GM19463 (cell line): Measurements from ENCODE around the gene ZNF816.
"Not testable (repeated sequence)": the region's sequence is repeated elsewhere in the genome, so short reads cannot be mapped to it uniquely, and the experiment has no call there.

ENCODE experiments used
- ATAC-seq: cut with Tn5 transposase; IDR thresholded peaks from one replicate; pipeline ENCODE4 v1.9.1; 2021; ENCODE audit warnings: mild to moderate bottlenecking, moderate library complexity; ENCODE audit not compliant: unreplicated experiment

The ZNF816 gene

DNA sequence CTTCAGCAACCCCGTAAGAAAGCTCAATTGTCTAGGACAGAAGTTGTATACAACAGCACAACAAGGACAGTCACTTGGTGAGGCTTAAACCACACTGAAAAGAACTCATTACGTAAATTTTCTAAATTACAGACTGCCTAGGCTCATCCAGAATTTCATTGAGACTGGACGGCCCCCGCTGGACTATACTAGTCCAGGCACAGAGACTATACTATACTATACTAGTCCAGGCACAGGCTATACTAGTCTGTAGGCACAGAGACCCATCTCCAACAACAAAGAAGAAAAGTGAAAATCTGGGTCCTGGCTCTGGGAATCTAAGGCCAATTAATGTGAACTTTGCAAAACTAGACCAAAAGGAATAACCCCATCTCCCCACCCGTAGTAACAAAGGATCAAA, 700 bp downstream of the ZNF816 start:
- ATAC-seq: no peak

- ATAC-seq: no peak
Measured at GRCh38 chr19:52959613-52960295, 2.9 kb downstream of the ZNF816 start.

- ATAC-seq: no peak
Measured at GRCh38 chr19:52957591-52957990, 5.1 kb downstream of the ZNF816 start.

- no peak for ATAC-seq
Measured at GRCh38 chr19:52956917-52957316, 5.8 kb downstream of the ZNF816 start.

- ATAC-seq: no peak
Measured at GRCh38 chr19:52949422-52949821, 13.3 kb downstream of the ZNF816 start.

DNA sequence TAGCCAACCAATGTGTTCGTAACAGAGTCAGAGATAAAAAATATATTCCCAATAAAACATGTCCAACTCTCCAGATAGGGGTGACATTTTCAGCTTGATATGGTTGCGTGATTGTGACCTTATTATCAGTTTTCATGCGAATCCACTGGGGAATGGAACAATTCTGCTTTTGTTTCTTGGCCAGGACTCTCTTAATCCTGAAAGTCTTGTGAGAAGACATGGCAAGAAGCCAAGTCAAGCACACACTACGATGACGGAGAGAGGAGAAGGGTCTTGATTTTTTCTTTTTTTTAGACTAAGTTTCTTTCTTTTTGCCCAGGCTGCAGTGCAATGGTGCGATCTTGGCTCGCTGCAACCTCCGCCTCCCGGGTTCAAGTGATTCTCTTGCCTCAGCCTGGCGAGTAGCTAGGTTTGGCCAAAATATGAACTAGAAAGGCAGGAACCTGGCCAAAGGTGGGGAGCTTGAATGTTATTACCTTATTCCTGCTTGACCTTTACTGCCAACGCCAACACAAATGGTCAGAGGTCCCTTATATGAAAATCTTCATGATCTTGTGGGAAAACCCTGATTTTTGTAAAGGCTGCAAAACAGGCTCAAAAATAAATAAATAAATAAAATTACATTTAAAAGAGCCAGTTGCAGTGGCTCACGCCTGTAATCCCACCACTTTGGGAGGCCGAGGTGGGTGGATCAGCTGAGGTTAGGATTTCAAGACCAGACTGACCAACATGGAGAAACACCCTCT, 14.5 kb downstream of the ZNF816 start:
- ATAC-seq: no peak

DNA sequence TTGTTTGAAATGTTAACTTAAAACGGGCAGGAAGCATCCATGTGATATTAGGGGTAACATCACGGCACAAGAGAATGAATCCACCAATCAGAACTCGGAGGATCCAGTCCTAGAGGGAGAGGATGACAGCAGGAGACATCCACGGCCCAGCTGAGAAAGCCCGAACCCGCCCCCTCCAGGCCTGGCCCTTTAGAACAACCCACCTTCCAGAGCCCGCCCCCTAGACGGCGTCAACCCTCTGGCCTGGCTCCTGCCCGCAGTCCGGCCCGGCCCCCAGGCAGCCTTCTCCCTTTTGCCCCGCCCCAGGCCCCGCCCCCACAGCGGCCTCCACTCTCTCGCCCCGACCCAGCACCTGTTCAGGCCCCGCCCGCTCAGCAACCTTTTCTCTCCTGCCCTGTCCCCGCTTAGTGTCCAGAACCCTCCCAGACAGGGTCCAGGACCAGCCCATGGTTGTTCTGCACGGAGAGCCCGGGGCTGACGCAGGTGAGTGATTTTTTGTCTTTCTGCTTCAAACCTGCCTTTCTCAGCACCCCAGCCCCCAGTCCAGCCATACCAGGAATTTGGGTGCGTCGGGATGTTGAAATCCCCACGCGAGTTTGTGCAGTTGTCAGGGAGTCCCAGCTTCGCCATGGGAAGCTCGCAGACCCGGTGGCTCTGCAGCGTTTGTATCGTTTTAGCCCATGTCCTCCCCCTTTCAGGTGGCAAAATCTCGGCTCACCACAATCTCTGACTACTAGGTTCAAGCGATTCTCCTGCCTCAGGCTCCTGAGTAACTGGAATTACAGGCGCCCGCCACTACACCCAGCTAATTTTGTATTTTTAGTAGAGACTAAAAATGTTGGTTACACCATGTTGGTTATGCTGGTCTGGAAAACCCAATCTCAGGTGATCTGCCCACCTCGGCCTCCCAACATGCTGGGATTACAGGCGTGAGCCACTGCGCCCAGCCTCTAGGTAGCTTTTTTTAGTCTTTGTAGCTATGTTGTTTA, 16.1 kb downstream of the ZNF816 start:
- no peak for ATAC-seq

DNA sequence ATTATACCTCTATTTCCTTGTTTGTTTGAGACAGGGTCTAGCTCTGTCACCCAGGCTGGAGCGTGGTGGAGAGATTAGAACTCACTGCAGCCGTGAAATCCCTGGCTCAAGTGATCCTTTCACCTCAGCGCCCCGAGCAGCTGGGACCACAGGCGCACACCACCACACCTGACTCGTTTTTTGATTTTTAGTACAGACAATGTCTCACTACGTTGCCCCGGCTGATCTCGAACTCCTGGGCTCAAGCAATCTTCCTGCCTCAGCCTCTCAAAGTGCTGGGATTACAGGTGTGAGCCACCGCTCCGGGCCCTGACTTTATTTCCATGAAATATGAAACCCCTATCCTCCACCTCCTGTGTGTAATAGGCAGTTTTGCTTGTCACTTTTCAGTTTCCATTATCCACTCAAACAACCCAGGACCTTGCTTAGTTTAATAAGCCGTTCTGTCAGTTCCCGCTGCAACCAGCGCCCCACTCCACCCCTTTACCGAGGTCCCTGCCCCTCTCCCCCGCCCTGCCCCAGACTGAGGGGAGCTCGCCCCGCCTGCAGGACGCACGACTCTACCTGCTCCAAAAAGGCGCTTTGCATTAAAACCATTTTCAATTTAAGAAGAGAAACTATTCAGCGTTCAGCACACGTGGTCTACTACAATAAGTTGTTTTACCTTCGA, 16.9 kb downstream of the ZNF816 start:
- no peak for ATAC-seq

- not testable (repeated sequence) for ATAC-seq
Measured at GRCh38 chr19:52944703-52945493, 17.8 kb downstream of the ZNF816 start.

DNA sequence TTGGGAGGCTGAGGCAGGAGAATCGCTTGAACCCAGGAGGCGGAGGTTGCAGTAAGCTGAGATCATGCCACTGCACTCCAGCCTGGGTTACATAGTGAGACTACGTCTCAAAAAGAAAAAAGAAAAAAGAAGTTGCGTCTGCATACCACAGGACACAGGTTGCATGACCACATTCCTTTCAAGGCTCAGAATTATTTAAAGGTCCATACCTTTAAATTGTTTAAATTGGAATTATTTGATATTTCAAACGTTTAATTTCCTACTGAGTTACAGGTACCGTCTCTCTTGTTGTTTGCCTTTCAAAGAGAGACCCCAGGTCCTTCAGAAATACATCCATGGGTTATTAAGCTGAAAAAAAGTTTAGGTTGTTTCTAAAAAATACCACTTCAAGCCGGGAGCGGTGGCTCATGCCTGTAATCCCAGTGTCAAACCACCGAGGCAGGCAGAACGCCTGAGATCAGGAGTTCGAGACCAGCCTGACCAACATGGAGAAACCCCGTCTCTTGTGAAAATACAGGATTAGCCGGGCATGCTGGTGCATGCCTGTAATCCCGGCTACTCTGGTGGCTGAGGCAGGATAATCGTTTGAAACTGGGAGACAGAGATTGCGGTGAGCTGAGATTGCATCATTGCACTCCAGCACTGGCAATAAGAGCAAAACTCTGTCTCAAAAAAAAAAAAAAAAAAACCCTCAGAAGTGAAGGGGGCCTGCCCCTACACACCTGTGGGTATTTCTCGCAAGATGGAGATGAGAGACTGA, 18.6 kb downstream of the ZNF816 start:
- no peak for ATAC-seq

- ATAC-seq: no peak
Measured at GRCh38 chr19:52943134-52943883, 19.4 kb downstream of the ZNF816 start.

DNA sequence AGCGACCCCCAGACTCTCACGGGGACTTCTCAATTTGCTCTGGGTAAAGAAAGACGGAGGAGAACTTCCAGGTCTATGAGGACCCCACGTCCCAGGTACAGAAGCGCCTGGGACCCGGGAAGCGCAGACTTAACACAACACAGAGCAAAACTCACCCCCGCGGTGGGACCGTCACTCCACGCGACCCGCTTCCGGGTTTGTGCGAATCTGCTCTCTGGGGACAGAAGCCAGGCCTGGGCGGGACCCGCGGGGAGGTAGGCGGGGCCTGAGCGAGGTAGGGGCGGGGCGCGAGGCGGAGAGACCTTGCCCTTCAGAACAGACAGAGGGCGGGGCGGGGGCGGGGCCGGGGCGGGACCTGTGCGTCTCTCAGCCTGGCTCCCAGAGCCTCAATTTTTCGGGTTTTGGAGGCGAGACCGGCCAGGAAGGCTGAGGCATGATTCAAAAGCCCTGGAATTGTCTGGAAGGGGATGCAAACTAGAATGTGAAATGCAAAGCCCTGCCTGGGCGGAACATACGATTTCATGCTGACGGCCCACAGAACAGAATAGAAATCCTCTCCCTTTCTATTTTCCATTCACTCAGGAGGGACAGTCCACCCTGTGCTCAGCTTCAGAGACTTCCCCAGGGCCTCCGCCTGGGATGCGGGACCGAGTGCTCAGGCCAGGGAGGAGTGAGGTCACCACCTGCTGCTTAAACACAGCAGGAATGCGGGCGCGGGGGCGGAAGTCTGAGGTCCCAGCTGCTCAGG, 20.1 kb downstream of the ZNF816 start:
- peak; percentile 97 for ATAC-seq

GRCh38 chr19:52941941-52942385, 20.7 kb downstream of the ZNF816 start:
- peak; percentile 8 for ATAC-seq

- ATAC-seq: not testable (repeated sequence)
Measured at GRCh38 chr19:52941523-52941922, 21.2 kb downstream of the ZNF816 start.

GRCh38 chr19:52940905-52941304, 21.8 kb downstream of the ZNF816 start:
- not testable (repeated sequence) for ATAC-seq

GRCh38 chr19:52938761-52939160, 23.9 kb downstream of the ZNF816 start:
- ATAC-seq: no peak

GRCh38 chr19:52936954-52937325, 25.7 kb downstream of the ZNF816 start:
- ATAC-seq: no peak
